H9 (cell line): ENCODE measurements around the gene SETDB2. TPM values are rescaled to one million over a fixed set of nuclear protein-coding genes. Genes with fewer than 3 reads are reported as not detected.

Experiments
- DNase-seq: peaks from one replicate; pipeline ENCODE4 v3.0.0-alpha.2; 2017
- H2AFZ ChIP-seq: one replicate; pipeline ENCODE4 v1.6.1; 2013; ENCODE audit warnings: mild to moderate bottlenecking, low read length, control low read depth, moderate library complexity
- H2AK5ac ChIP-seq: 2 replicates; pipeline ENCODE4 v1.6.1; 2013; ENCODE audit warnings: low read length, control low read depth, mixed read lengths; ENCODE audit not compliant: insufficient read length
- H2BK120ac ChIP-seq: one replicate; pipeline ENCODE4 v1.6.1; 2013; ENCODE audit warnings: low read depth, mild to moderate bottlenecking, low read length, control low read depth, inconsistent platforms; ENCODE audit not compliant: poor library complexity, severe bottlenecking
- H2BK12ac ChIP-seq: 2 replicates; pipeline ENCODE4 v1.6.1; 2013; ENCODE audit warnings: low read length, control low read depth, mixed read lengths, low read depth; ENCODE audit not compliant: insufficient read length
- H2BK15ac ChIP-seq: 2 replicates; pipeline ENCODE4 v1.6.1; 2013; ENCODE audit warnings: low read depth, low read length, control low read depth
- H2BK20ac ChIP-seq: one replicate; pipeline ENCODE4 v1.6.1; 2013; ENCODE audit warnings: low read depth, mild to moderate bottlenecking, low read length, control low read depth, inconsistent platforms; ENCODE audit not compliant: poor library complexity, severe bottlenecking
- H2BK5ac ChIP-seq: 2 replicates; pipeline ENCODE4 v1.6.1; 2013; ENCODE audit warnings: low read length, control low read depth, mixed read lengths; ENCODE audit not compliant: insufficient read length
- H3K14ac ChIP-seq: 2 replicates; pipeline ENCODE4 v1.6.1; 2013; ENCODE audit warnings: low read length, control low read depth; ENCODE audit not compliant: insufficient read depth
- H3K18ac ChIP-seq: 2 replicates; pipeline ENCODE4 v1.6.1; 2013; ENCODE audit warnings: low read depth, mild to moderate bottlenecking, mixed read lengths, low read length, control low read depth; ENCODE audit not compliant: insufficient read length
- H3K23ac ChIP-seq: 2 replicates; pipeline ENCODE4 v1.6.1; 2013; ENCODE audit warnings: low read length, control low read depth, mixed read lengths, low read depth; ENCODE audit not compliant: insufficient read length
- H3K23me2 ChIP-seq: 2 replicates; pipeline ENCODE4 v1.6.1; 2013; ENCODE audit warnings: low read depth, mild to moderate bottlenecking, mixed read lengths, low read length, control low read depth; ENCODE audit not compliant: insufficient read length, poor library complexity, severe bottlenecking
- H3K27ac ChIP-seq: 2 replicates; pipeline ENCODE4 v1.5.1; 2013; ENCODE audit warnings: low read length, control low read depth, mixed read lengths, low read depth; ENCODE audit not compliant: insufficient read length
- H3K27me3 ChIP-seq: 2 replicates; pipeline ENCODE4 v1.6.1; 2013; ENCODE audit warnings: low read length, control low read depth, inconsistent platforms; ENCODE audit not compliant: insufficient read depth
- H3K4ac ChIP-seq: 2 replicates; pipeline ENCODE4 v1.6.1; 2013; ENCODE audit warnings: low read depth, mild to moderate bottlenecking, control low read depth, inconsistent platforms, low read length, moderate library complexity
- H3K4me1 ChIP-seq: 2 replicates; pipeline ENCODE4 v1.6.1; 2013; ENCODE audit warnings: low read length, control low read depth, inconsistent platforms; ENCODE audit not compliant: insufficient read depth
- H3K4me2 ChIP-seq: 2 replicates; pipeline ENCODE4 v1.6.1; 2013; ENCODE audit warnings: low read length, control low read depth, mixed read lengths; ENCODE audit not compliant: insufficient read length, insufficient read depth
- H3K56ac ChIP-seq: 2 replicates; pipeline ENCODE4 v1.6.1; 2013; ENCODE audit warnings: low read depth, mild to moderate bottlenecking, mixed read lengths, low read length, control low read depth; ENCODE audit not compliant: insufficient read length
- H3K79me1 ChIP-seq: 2 replicates; pipeline ENCODE4 v1.6.1; 2013; ENCODE audit warnings: low read depth, mild to moderate bottlenecking, moderate library complexity, low read length, control low read depth, inconsistent platforms; ENCODE audit not compliant: insufficient read depth, poor library complexity, severe bottlenecking
- H3K79me2 ChIP-seq: 2 replicates; pipeline ENCODE4 v1.6.1; 2013; ENCODE audit warnings: low read length, control low read depth, inconsistent platforms; ENCODE audit not compliant: insufficient read depth
- H3K9ac ChIP-seq: 2 replicates; pipeline ENCODE4 v1.6.1; 2013; ENCODE audit warnings: low read length, control low read depth, mixed read lengths; ENCODE audit not compliant: insufficient read length; ENCODE audit errors: extremely low read depth
- H3K9me3 ChIP-seq: one replicate; pipeline ENCODE4 v1.6.1; 2013; ENCODE audit warnings: low read depth, low read length, inconsistent platforms; ENCODE audit not compliant: control insufficient read depth
- H3T11ph ChIP-seq: one replicate; pipeline ENCODE4 v1.6.1; 2013; ENCODE audit warnings: mild to moderate bottlenecking, low read length, control low read depth, inconsistent platforms
- H4K20me1 ChIP-seq: one replicate; pipeline ENCODE4 v1.6.1; 2013; ENCODE audit not compliant: control insufficient read depth, insufficient read length, insufficient read depth
- H4K5ac ChIP-seq: 2 replicates; pipeline ENCODE4 v1.6.1; 2013; ENCODE audit warnings: low read depth, mild to moderate bottlenecking, mixed read lengths, low read length, control low read depth; ENCODE audit not compliant: insufficient read length
- H4K8ac ChIP-seq: replicated peaks from 2 replicates; pipeline ENCODE4 v1.6.1; 2013; ENCODE audit warnings: low read length, control low read depth, mixed read lengths, low read depth; ENCODE audit not compliant: insufficient read length
- H4K91ac ChIP-seq: 2 replicates; pipeline ENCODE4 v1.6.1; 2013; ENCODE audit warnings: low read depth, mild to moderate bottlenecking, moderate library complexity, mixed read lengths, low read length, control low read depth; ENCODE audit not compliant: insufficient read length
- H3K27ac Mint-ChIP-seq, 3 experiments: 2 replicates in 2 of 3; 3 replicates in 1 of 3; pipeline ENCODE4 v1.8.0; 2020 to 2021; ENCODE audit warnings: mixed read lengths in 3 of 3, mild to moderate bottlenecking in 1 of 3, moderate library complexity in 1 of 3
- H3K27me3 Mint-ChIP-seq: 2 replicates; pipeline ENCODE4 v1.8.0; 2021; ENCODE audit warnings: low read depth, mild to moderate bottlenecking, moderate library complexity, mixed read lengths
- H3K36me3 Mint-ChIP-seq, 3 experiments: 2 replicates in 2 of 3; 3 replicates in 1 of 3; pipeline ENCODE4 v1.8.0; 2020 to 2021; ENCODE audit warnings: low read depth in 3 of 3, mixed read lengths in 3 of 3; ENCODE audit not compliant: insufficient read depth in 1 of 3
- H3K4me1 Mint-ChIP-seq, 2 experiments: 2 replicates each; pipeline ENCODE4 v1.8.0; 2020; ENCODE audit warnings: mixed read lengths in 2 of 2
- H3K4me3 Mint-ChIP-seq, 2 experiments: 2 replicates in 1 of 2; 3 replicates in 1 of 2; pipeline ENCODE4 v1.8.0; 2020 to 2021; ENCODE audit warnings: mild to moderate bottlenecking in 2 of 2, mixed read lengths in 2 of 2, moderate library complexity in 1 of 2
- H3K9me3 Mint-ChIP-seq, 2 experiments: 2 replicates in 1 of 2; 3 replicates in 1 of 2; pipeline ENCODE4 v1.8.0; 2020; ENCODE audit warnings: mild to moderate bottlenecking in 2 of 2, mixed read lengths in 2 of 2, moderate library complexity in 1 of 2
- CTCF ChIP-seq: fragments of 200-600 bp; sonication (generic); conservative IDR thresholded peaks from 3 replicates; pipeline ENCODE4 v1.8.0; 2021; ENCODE audit warnings: antibody characterized with exemption, mild to moderate bottlenecking
- WGBS: extraction: QIAGEN DNeasy Blood & Tissue Kit; methylation state at CpG from one replicate; pipeline ENCODE4 v1.1.7; 2013; ENCODE audit warnings: missing lambda C conversion rate, low lambda C conversion rate, mixed read lengths; ENCODE audit not compliant: insufficient read length; ENCODE audit errors: extremely low coverage; 5-methylcytosine and 5-hydroxymethylcytosine counted together
- total RNA-seq: library from RNA; stranded (reverse); gene quantifications from 2 replicates; pipeline ENCODE4 v1.2.1, GENCODE V29; 2021

SETDB2 gene
- total RNA-seq, 1 experiment from 2014 or later, result 5.7 TPM

- WGBS, result no CpG with 5 or more reads among the region's 1 CpG
- no peak for DNase-seq
- Histone ChIP-seq H2BK120ac (no peak overlapping the region), H3K4ac (no peak overlapping the region), H3K79me2 (no peaks in the 10 kb centered on the region), H3K4me2 (no peak overlapping the region), H4K8ac (no peak overlapping the region), H2BK12ac (no peak overlapping the region), H3T11ph (no peak overlapping the region), H2BK20ac (no peak overlapping the region), H2BK15ac (no peak overlapping the region), H3K27ac (no peak overlapping the region), H4K5ac (no peak overlapping the region), H3K18ac (no peak overlapping the region), H2AFZ (no peak overlapping the region), H3K23me2 (no peaks in the 10 kb centered on the region), H3K23ac (no peak overlapping the region), H3K4me1 (no peaks in the 10 kb centered on the region), H3K14ac (no peak overlapping the region), H3K9ac (no peak overlapping the region), H2AK5ac (no peak overlapping the region), H4K20me1 (no peaks in the 10 kb centered on the region), H3K9me3 (no peaks in the 10 kb centered on the region), H3K27me3 (no peaks in the 10 kb centered on the region), H2BK5ac (no peak overlapping the region), H4K91ac (no peak overlapping the region), H3K79me1 (no peaks in the 10 kb centered on the region), H3K56ac (no peak overlapping the region)
- Mint-ChIP-seq H3K36me3 (no peaks in the 10 kb centered on the region), H3K27ac (no peak overlapping the region), H3K27me3 (no peaks in the 10 kb centered on the region; the same call in 1 of the 2 replicates), H3K4me3 (no peak overlapping the region), H3K4me1 (no peaks in the 10 kb centered on the region), H3K9me3 (no peaks in the 10 kb centered on the region)
- TF ChIP-seq CTCF, result no peak
Measured at GRCh38 chr13:49395451-49395865, 48.6 kb upstream of the SETDB2 start.
